ENCODE measurements around the gene CAP2. TPM values are rescaled to one million over a fixed set of nuclear protein-coding genes. Genes with fewer than 3 reads are reported as not detected.

Gene CAP2
- total RNA-seq, 4 donors from 2014 or later: 208 to 439 (median 295) TPM

GRCh38 chr6:17446713-17447112 is 53.3 kb downstream of the CAP2 start:
- ATAC-seq (no peak), DNase-seq (no peak)
- H3K9me3 ChIP-seq: no peaks in the 10 kb centered on the region
- peaks cover 0 to 10% of the 10 kb centered on the region in 2 donors for H3K36me3 ChIP-seq
- intact Hi-C loops (cut with DNase I; ENCODE audit: low total_unique reads) (no loop called here), in situ Hi-C loops (cut with MboI; ENCODE audit: low sequenced_read_pairs in 4 of 4) (no loop called here)
- no peak overlapping the region for H3K4me3 ChIP-seq
- TF ChIP-seq CTCF (IDR thresholded peaks at IDR 0.05 in 4 of 5, conservative IDR thresholded peaks at IDR 0.05 in 1 of 5) (no peak), POLR2A (IDR thresholded peaks at IDR 0.05) (no peak)
- H3K27ac ChIP-seq: peak overlapping the region in 3 of 4 donors; percentile 30 to 80 (median 35)
- H3K27me3 ChIP-seq: no peaks in the 10 kb centered on the region
- peaks cover 14 to 20% of the 10 kb centered on the region in 2 donors for H3K4me1 ChIP-seq

- Histone ChIP-seq H3K9me3 (no peaks in the 10 kb centered on the region), H3K27me3 (no peaks in the 10 kb centered on the region), H3K27ac (peak overlapping the region in 3 of 4 donors; percentile 3 to 80 (median 12)), H3K4me1 (peaks cover 14 to 20% of the 10 kb centered on the region in 2 donors), H3K4me3 (no peak overlapping the region), H3K36me3 (peaks cover 0 to under 1% of the 10 kb centered on the region in 2 donors)
- in situ Hi-C loops (cut with MboI; ENCODE audit: low sequenced_read_pairs in 4 of 4) (no loop called here), intact Hi-C loops (cut with DNase I; ENCODE audit: low total_unique reads) (no loop called here)
- no peak for ATAC-seq
- no peak for DNase-seq
- no peak for TF ChIP-seq CTCF (IDR thresholded peaks at IDR 0.05 in 4 of 5, conservative IDR thresholded peaks at IDR 0.05 in 1 of 5)
- no peak for TF ChIP-seq POLR2A (IDR thresholded peaks at IDR 0.05)
These were observed 54.8 kb downstream of the CAP2 start for GRCh38 chr6:17448165-17448564.

DNA sequence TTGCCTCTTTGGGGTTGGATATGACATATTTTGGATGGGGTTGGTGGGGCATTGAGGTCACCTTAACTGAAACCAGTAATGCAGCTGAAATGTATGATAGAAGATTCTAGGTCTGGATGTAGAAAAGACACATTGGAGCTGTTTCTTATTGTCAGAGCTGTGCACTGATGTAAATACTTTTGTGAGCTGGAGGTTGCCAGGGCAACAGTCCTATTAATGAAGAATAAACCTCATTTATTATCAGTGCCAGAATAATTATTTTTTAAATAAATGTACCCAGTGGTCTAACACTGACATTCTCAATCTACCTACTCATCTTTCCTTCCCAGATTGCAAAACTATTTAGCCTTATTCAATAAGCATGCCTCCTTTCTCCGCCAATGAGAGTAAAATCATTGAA is 57.0 kb downstream of the CAP2 start:
- H3K27me3 ChIP-seq: no peaks in the 10 kb centered on the region
- H3K9me3 ChIP-seq: no peaks in the 10 kb centered on the region
- no peak for ATAC-seq
- no peak overlapping the region for H3K4me3 ChIP-seq
- no peak for DNase-seq
- no peaks in the 10 kb centered on the region for H3K36me3 ChIP-seq
- intact Hi-C loops (cut with DNase I; ENCODE audit: low total_unique reads) (no loop called here), in situ Hi-C loops (cut with MboI; ENCODE audit: low sequenced_read_pairs in 4 of 4) (no loop called here)
- H3K4me1 ChIP-seq: peaks cover 10 to 20% of the 10 kb centered on the region in 2 donors
- TF ChIP-seq POLR2A (IDR thresholded peaks at IDR 0.05) (no peak), CTCF (IDR thresholded peaks at IDR 0.05 in 4 of 5, conservative IDR thresholded peaks at IDR 0.05 in 1 of 5) (no peak)
- peak overlapping the region; percentile 33 to 70 (median 51) for H3K27ac ChIP-seq

DNA sequence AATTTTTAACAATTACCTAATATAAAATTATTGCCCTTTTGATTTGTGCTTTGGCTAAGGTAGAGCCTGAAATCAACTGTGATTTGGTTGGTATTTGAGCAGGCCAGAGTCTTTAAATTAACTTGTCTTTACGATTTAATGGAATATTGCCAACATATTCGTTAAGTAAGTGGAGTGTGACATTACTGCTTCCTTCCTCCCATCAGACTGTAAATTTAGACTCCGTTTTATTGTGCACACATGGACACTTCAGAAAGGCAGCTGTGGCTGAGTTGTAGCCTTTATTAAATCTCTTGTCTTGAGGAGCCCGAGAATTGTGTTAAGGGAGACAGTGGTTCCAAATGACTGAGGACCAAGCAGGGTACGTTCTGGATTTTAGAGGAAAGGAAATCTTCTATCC is 57.4 kb downstream of the CAP2 start:
- DNase-seq: no peak
- Histone ChIP-seq H3K4me3 (no peak overlapping the region), H3K4me1 (peaks cover 9 to 20% of the 10 kb centered on the region in 2 donors), H3K27me3 (no peaks in the 10 kb centered on the region), H3K36me3 (no peaks in the 10 kb centered on the region), H3K9me3 (no peaks in the 10 kb centered on the region), H3K27ac (peak overlapping the region; percentile 33 to 70 (median 51))
- in situ Hi-C loops (cut with MboI; ENCODE audit: low sequenced_read_pairs in 4 of 4): no loop called here
- TF ChIP-seq POLR2A (IDR thresholded peaks at IDR 0.05) (no peak), CTCF (IDR thresholded peaks at IDR 0.05 in 4 of 5, conservative IDR thresholded peaks at IDR 0.05 in 1 of 5) (no peak)
- intact Hi-C loops (cut with DNase I; ENCODE audit: low total_unique reads): no loop called here
- ATAC-seq: peak in 1 of 2 donors; percentile 40

- no peaks in the 10 kb centered on the region for H3K9me3 ChIP-seq
- H3K36me3 ChIP-seq: no peaks in the 10 kb centered on the region
- no peak overlapping the region for H3K4me3 ChIP-seq
- H3K4me1 ChIP-seq: peaks cover 9 to 23% of the 10 kb centered on the region in 2 donors
- ATAC-seq: no peak
- DNase-seq: no peak
- H3K27me3 ChIP-seq: no peaks in the 10 kb centered on the region
- in situ Hi-C loops (cut with MboI; ENCODE audit: low sequenced_read_pairs in 4 of 4) (no loop called here), intact Hi-C loops (cut with DNase I; ENCODE audit: low total_unique reads) (no loop called here)
- H3K27ac ChIP-seq: peak overlapping the region in 3 of 4 donors; percentile 18 to 70 (median 41)
- TF ChIP-seq POLR2A (IDR thresholded peaks at IDR 0.05) (no peak), CTCF (IDR thresholded peaks at IDR 0.05 in 4 of 5, conservative IDR thresholded peaks at IDR 0.05 in 1 of 5) (no peak)
These were observed 58.7 kb downstream of the CAP2 start for GRCh38 chr6:17452096-17452495.

All from gastrocnemius medialis (tissue), 4 donors.